Daoy (cell line): ENCODE measurements around the gene CARMIL1. TPM values are rescaled to one million over a fixed set of nuclear protein-coding genes. Genes with fewer than 3 reads are reported as not detected.
"Not testable (repeated sequence)": the region's sequence is repeated elsewhere in the genome, so short reads cannot be mapped to it uniquely, and the experiment has no call there.

ENCODE experiments used
- DNase-seq: peaks from one replicate; pipeline ENCODE4 v3.0.0-alpha.2; 2015; ENCODE audit warnings: low read depth
- total RNA-seq: library from RNA; depleted of rRNA; stranded (reverse); fragments of >200 nt; shearing (Covaris generic); gene quantifications from 2 replicates; pipeline ENCODE4 v1.2.3, GENCODE V29; 2014

Gene CARMIL1
- total RNA-seq, 1 experiment from 2014 or later, result 13.4 TPM

GRCh38 chr6:25369433-25370177, 90.4 kb downstream of the CARMIL1 start:
- DNase-seq, result peak; percentile 17

GRCh38 chr6:25370178-25371036, 91.2 kb downstream of the CARMIL1 start:
- no peak for DNase-seq

GRCh38 chr6:25371037-25371347, 91.8 kb downstream of the CARMIL1 start:
- no peak for DNase-seq

GRCh38 chr6:25375125-25375524, 96.0 kb downstream of the CARMIL1 start:
- no peak for DNase-seq

- no peak for DNase-seq
Observed at GRCh38 chr6:25377664-25378063, 98.5 kb downstream of the CARMIL1 start.

- no peak for DNase-seq
Observed at GRCh38 chr6:25381077-25381476, 101.9 kb downstream of the CARMIL1 start.

- DNase-seq, result not testable (repeated sequence)
Observed at GRCh38 chr6:25382476-25382875, 103.3 kb downstream of the CARMIL1 start.

- no peak for DNase-seq
Observed at GRCh38 chr6:25384234-25384633, 105.1 kb downstream of the CARMIL1 start.

GRCh38 chr6:25384967-25385366, 105.8 kb downstream of the CARMIL1 start:
- DNase-seq, result no peak

- no peak for DNase-seq
Observed at GRCh38 chr6:25387483-25387882, 108.3 kb downstream of the CARMIL1 start.

- no peak for DNase-seq
Observed at GRCh38 chr6:25387911-25388310, 108.7 kb downstream of the CARMIL1 start.

- no peak for DNase-seq
Observed at GRCh38 chr6:25388776-25389175, 109.6 kb downstream of the CARMIL1 start.

- peak; percentile 33 for DNase-seq
Observed at GRCh38 chr6:25389471-25389870, 110.3 kb downstream of the CARMIL1 start.

GRCh38 chr6:25392372-25392771, 113.2 kb downstream of the CARMIL1 start:
- no peak for DNase-seq

- no peak for DNase-seq
Observed at GRCh38 chr6:25395731-25396130, 116.6 kb downstream of the CARMIL1 start.

- no peak for DNase-seq
Observed at GRCh38 chr6:25397406-25397805, 118.2 kb downstream of the CARMIL1 start.

- DNase-seq, result no peak
Observed at GRCh38 chr6:25399885-25400284, 120.7 kb downstream of the CARMIL1 start.

- DNase-seq, result no peak
Observed at GRCh38 chr6:25401711-25402110, 122.5 kb downstream of the CARMIL1 start.

- DNase-seq, result no peak
Observed at GRCh38 chr6:25402125-25402524, 123.0 kb downstream of the CARMIL1 start.

GRCh38 chr6:25403150-25403549, 124.0 kb downstream of the CARMIL1 start:
- DNase-seq, result no peak

- DNase-seq, result no peak
Observed at GRCh38 chr6:25404091-25404490, 124.9 kb downstream of the CARMIL1 start.

- DNase-seq, result no peak
Observed at GRCh38 chr6:25404693-25405169, 125.6 kb downstream of the CARMIL1 start.

- DNase-seq, result no peak
Observed at GRCh38 chr6:25405442-25405841, 126.3 kb downstream of the CARMIL1 start.
